H1 (cell line): ENCODE measurements around the gene LHX8. TPM values are rescaled to one million over a fixed set of nuclear protein-coding genes. Genes with fewer than 3 reads are reported as not detected.

ENCODE experiments used
- CTCF ChIA-PET: fragments of 300-600 bp; sonication (Branson Sonifier 250); formaldehyde crosslinking; loops from one replicate; lab custom pipeline; 2021; ENCODE audit not compliant: partially characterized antibody; lab: Charles Lee
- POLR2A ChIA-PET: fragments of 300-600 bp; sonication (Branson Sonifier 250); formaldehyde crosslinking; loops from one replicate; lab custom pipeline; 2021; ENCODE audit warnings: inconsistent platforms; ENCODE audit not compliant: partially characterized antibody; lab: Charles Lee
- DNase-seq, 2 experiments: peaks; one replicate each; pipeline versions ENCODE4 v3.0.0 to v3.0.0-alpha.2; 2010 to 2022; ENCODE audit warnings: low spot score in 2 of 2, low read depth in 1 of 2, mixed read lengths in 1 of 2
- FAIRE-seq: peaks from 2 replicates; lab custom pipeline; 2011; peaks lifted over from hg19 to GRCh38; lab: Jason Lieb, UNC
- H2AFZ ChIP-seq: 2 replicates; pipeline ENCODE4 v1.8.1; 2012; ENCODE audit warnings: low read length, inconsistent platforms
- H2AK5ac ChIP-seq: 2 replicates; pipeline ENCODE4 v1.6.1; 2013; ENCODE audit warnings: low read depth, low read length
- H2BK120ac ChIP-seq: replicated peaks from 2 replicates; pipeline ENCODE3; 2013; ENCODE audit warnings: low read depth, low read length, inconsistent platforms
- H2BK12ac ChIP-seq: 2 replicates; pipeline ENCODE4 v1.6.1; 2013; ENCODE audit warnings: low read depth, low read length
- H2BK15ac ChIP-seq: 2 replicates; pipeline ENCODE4 v1.6.1; 2013; ENCODE audit warnings: low read length
- H2BK20ac ChIP-seq: 2 replicates; pipeline ENCODE4 v1.6.1; 2013; ENCODE audit warnings: low read length
- H2BK5ac ChIP-seq: 2 replicates; pipeline ENCODE4 v1.6.1; 2013; ENCODE audit warnings: low read depth, low read length
- H3K14ac ChIP-seq: 2 replicates; pipeline ENCODE4 v1.6.1; 2013; ENCODE audit warnings: inconsistent platforms; ENCODE audit not compliant: insufficient read length
- H3K18ac ChIP-seq: 2 replicates; pipeline ENCODE4 v1.6.1; 2013; ENCODE audit warnings: low read length; ENCODE audit errors: extremely low read depth
- H3K23ac ChIP-seq: 2 replicates; pipeline ENCODE4 v1.6.1; 2013; ENCODE audit warnings: inconsistent platforms; ENCODE audit not compliant: insufficient read length
- H3K23me2 ChIP-seq: 2 replicates; pipeline ENCODE4 v1.6.1; 2013; ENCODE audit warnings: low read depth, low read length
- H3K27ac ChIP-seq: 2 replicates; pipeline ENCODE4 v1.6.1; 2011; ENCODE audit warnings: low read depth, low read length, inconsistent platforms
- H3K27me3 ChIP-seq, 4 experiments: replicated peaks in 1 of 4; 1 replicate in 1 of 4; 2 replicates in 3 of 4; pipeline versions ENCODE4 v1.6.1 to v1.8.1; 2011 to 2013; ENCODE audit warnings: low read length in 3 of 4, mild to moderate bottlenecking in 3 of 4, inconsistent platforms in 2 of 4, mixed read lengths in 2 of 4, moderate library complexity in 1 of 4; ENCODE audit not compliant: control insufficient read depth in 3 of 4, insufficient read depth in 3 of 4; ENCODE audit errors: extremely low read depth in 1 of 4
- H3K36me3 ChIP-seq, 4 experiments: 2 replicates each; pipeline versions ENCODE4 v1.6.1 to v1.8.1; 2011 to 2013; ENCODE audit warnings: mild to moderate bottlenecking in 4 of 4, low read length in 3 of 4, moderate library complexity in 2 of 4, control low read depth in 1 of 4, inconsistent platforms in 1 of 4; ENCODE audit not compliant: insufficient read depth in 4 of 4, control insufficient read depth in 2 of 4
- H3K4ac ChIP-seq: replicated peaks from 2 replicates; pipeline ENCODE3; 2013; ENCODE audit warnings: low read length, low read depth, mixed read lengths, inconsistent platforms; ENCODE audit not compliant: insufficient read length
- H3K4me1 ChIP-seq, 4 experiments: replicated peaks in 1 of 4; 1 replicate in 1 of 4; 2 replicates in 3 of 4; pipeline versions ENCODE4 v1.6.1 to v1.8.1; 2011 to 2013; ENCODE audit warnings: low read length in 3 of 4, inconsistent platforms in 2 of 4, mixed read lengths in 1 of 4; ENCODE audit not compliant: insufficient read depth in 4 of 4, control insufficient read depth in 3 of 4
- H3K4me2 ChIP-seq, 2 experiments: 2 replicates each; pipeline versions ENCODE4 v1.6.1 to v1.8.1; 2011 to 2013; ENCODE audit warnings: low read depth in 2 of 2, low read length in 2 of 2, control low read depth in 1 of 2, inconsistent platforms in 1 of 2, mild to moderate bottlenecking in 1 of 2; ENCODE audit not compliant: insufficient read depth in 1 of 2
- H3K4me3 ChIP-seq, 4 experiments: fragments of 200-600, 300-600 bp in 1 of 4; sonication (generic), shearing (Covaris generic), sonication (Bioruptor Twin) in 1 of 4; 2 replicates each; pipeline versions ENCODE4 v1.5.1 to v1.8.1; 2011 to 2016; ENCODE audit warnings: low read length in 4 of 4, low read depth in 3 of 4, control low read depth in 2 of 4, inconsistent platforms in 2 of 4, mild to moderate bottlenecking in 2 of 4, mixed read lengths in 1 of 4, moderate library complexity in 1 of 4; ENCODE audit not compliant: insufficient read depth in 2 of 4; ENCODE audit errors: extremely low read depth in 1 of 4
- H3K56ac ChIP-seq: replicated peaks from 2 replicates; pipeline ENCODE3; 2013; ENCODE audit warnings: low read depth, mild to moderate bottlenecking, mixed read lengths, low read length, inconsistent platforms; ENCODE audit not compliant: insufficient read length
- H3K79me1 ChIP-seq: 2 replicates; pipeline ENCODE4 v1.6.1; 2013; ENCODE audit warnings: low read depth, low read length, control low read depth
- H3K79me2 ChIP-seq, 2 experiments: 2 replicates each; pipeline versions ENCODE4 v1.6.1 to v1.8.1; 2012 to 2013; ENCODE audit warnings: low read length in 2 of 2, mild to moderate bottlenecking in 2 of 2, inconsistent platforms in 1 of 2; ENCODE audit not compliant: insufficient read depth in 2 of 2, control insufficient read depth in 1 of 2
- H3K9ac ChIP-seq, 4 experiments: replicated peaks in 1 of 4; 1 replicate in 1 of 4; 2 replicates in 3 of 4; pipeline versions ENCODE4 v1.6.1 to v1.8.1; 2011 to 2013; ENCODE audit warnings: low read depth in 3 of 4, low read length in 3 of 4, control low read depth in 2 of 4, mild to moderate bottlenecking in 2 of 4, moderate library complexity in 2 of 4, inconsistent platforms in 1 of 4; ENCODE audit errors: extremely low read depth in 1 of 4
- H3K9me3 ChIP-seq, 2 experiments: 2 replicates each; pipeline versions ENCODE4 v1.6.1 to v1.8.1; 2012 to 2013; ENCODE audit warnings: mild to moderate bottlenecking in 2 of 2, moderate library complexity in 2 of 2, control low read depth in 1 of 2, inconsistent platforms in 1 of 2, low read depth in 1 of 2, low read length in 1 of 2, mixed read lengths in 1 of 2; ENCODE audit not compliant: insufficient read depth in 2 of 2
- H4K20me1 ChIP-seq, 2 experiments: replicated peaks in 1 of 2; 2 replicates each; pipeline versions ENCODE3 to v1.8.1; 2011 to 2013; ENCODE audit warnings: inconsistent platforms in 2 of 2, low read length in 2 of 2, mild to moderate bottlenecking in 1 of 2; ENCODE audit not compliant: insufficient read depth in 2 of 2, control insufficient read depth in 1 of 2
- H4K5ac ChIP-seq: 2 replicates; pipeline ENCODE4 v1.6.1; 2013; ENCODE audit warnings: low read length, low read depth, mixed read lengths, inconsistent platforms; ENCODE audit not compliant: insufficient read length
- H4K8ac ChIP-seq: 2 replicates; pipeline ENCODE4 v1.8.0; 2013; ENCODE audit warnings: mild to moderate bottlenecking, moderate library complexity, low read length, inconsistent platforms; ENCODE audit not compliant: insufficient read depth; ENCODE audit errors: extremely low read depth
- H4K91ac ChIP-seq: replicated peaks from 2 replicates; pipeline ENCODE3; 2013; ENCODE audit warnings: low read length, mixed read lengths, inconsistent platforms; ENCODE audit not compliant: insufficient read length
- ASH2L ChIP-seq: fragments of 200-600, 300-600 bp; sonication (generic); IDR thresholded peaks from one replicate; pipeline ENCODE4 v1.7.1; 2017; ENCODE audit warnings: low read length
- BACH1 ChIP-seq: IDR thresholded peaks from 2 replicates; pipeline ENCODE4 v1.6.1; 2012; ENCODE audit warnings: low read length, improper control_type of control experiment
- CTBP2 ChIP-seq: IDR thresholded peaks from 2 replicates; pipeline ENCODE4 v1.7.0; 2011; ENCODE audit warnings: borderline replicate concordance, mild to moderate bottlenecking, moderate library complexity, mixed read lengths, low read length; ENCODE audit not compliant: insufficient read depth, insufficient read length
- KDM4A ChIP-seq: IDR thresholded peaks from one replicate; pipeline ENCODE4 v1.7.1; 2012; ENCODE audit warnings: low read depth, mild to moderate bottlenecking, moderate library complexity, low read length, inconsistent platforms; ENCODE audit not compliant: severe bottlenecking
- MAFK ChIP-seq: IDR thresholded peaks from 2 replicates; pipeline ENCODE4 v1.6.1; 2012; ENCODE audit warnings: low read depth, mild to moderate bottlenecking, improper control_type of control experiment, low read length
- POU5F1 ChIP-seq: IDR thresholded peaks from 2 replicates; pipeline ENCODE4 v1.6.1; 2011; ENCODE audit warnings: low read depth, mild to moderate bottlenecking, low read length, moderate library complexity
- RAD21 ChIP-seq, 2 experiments: IDR thresholded peaks in 1 of 2; conservative IDR thresholded peaks in 1 of 2; 2 replicates each; pipeline ENCODE4 v1.6.1; 2011; ENCODE audit warnings: low read depth in 2 of 2, low read length in 2 of 2, improper control_type of control experiment in 1 of 2, inconsistent platforms in 1 of 2, mild to moderate bottlenecking in 1 of 2, moderate library complexity in 1 of 2
- SIN3A ChIP-seq, 2 experiments: IDR thresholded peaks in 1 of 2; conservative IDR thresholded peaks in 1 of 2; 2 replicates each; pipeline ENCODE4 v1.6.1; 2011 to 2012; ENCODE audit warnings: low read length in 2 of 2, improper control_type of control experiment in 1 of 2, low read depth in 1 of 2, mild to moderate bottlenecking in 1 of 2
- SUZ12 ChIP-seq: fragments of 200-600 bp; sonication (generic); IDR thresholded peaks from 2 replicates; pipeline ENCODE4 v1.6.1; 2012; ENCODE audit warnings: mild to moderate bottlenecking, inconsistent platforms, low read length, moderate library complexity, mixed read lengths
- TCF12 ChIP-seq: IDR thresholded peaks from 2 replicates; pipeline ENCODE4 v1.6.1; 2011; ENCODE audit warnings: low read depth, mild to moderate bottlenecking, low read length
- WGBS, 2 experiments: shearing (Covaris generic) in 1 of 2; methylation state at CpG; one replicate each; pipeline versions ENCODE4 v1.1.6 to v1.1.7; 2013 to 2015; ENCODE audit warnings: low lambda C conversion rate in 2 of 2, mixed read lengths in 2 of 2, inconsistent platforms in 1 of 2, low coverage in 1 of 2, missing lambda C conversion rate in 1 of 2; ENCODE audit not compliant: insufficient replicate concordance in 2 of 2, insufficient coverage in 1 of 2, insufficient read length in 1 of 2; ENCODE audit errors: extremely low coverage in 1 of 2, missing lambda C conversion rate in 1 of 2; 5-methylcytosine and 5-hydroxymethylcytosine counted together
- polyA plus RNA-seq, 7 experiments: library from polyadenylated mRNA; depleted of rRNA in 3 of 7; stranded (reverse) in 5 of 7; unstranded in 2 of 7; fragments of >200 nt in 5 of 7; fragments of 200-250 nt in 2 of 7; gene quantifications; 1 replicate in 5 of 7; 2 replicates in 1 of 7; 4 replicates in 1 of 7; pipeline versions ENCODE4 v1.2.1 to v1.2.3, GENCODE V29; 2011 to 2013; ENCODE audit warnings: missing spikeins in 2 of 7, mixed read lengths in 2 of 7
- total RNA-seq: library from RNA; stranded (reverse); fragmentation: NEBNext Ultra II Directional; extraction: Animal tissue kit (Norgen Biotek cat#: 25700); gene quantifications from 2 replicates; pipeline ENCODE4 v1.2.1, GENCODE V29; 2021

Gene LHX8
- total and polyA plus RNA-seq, 2 of the 8 experiments (the other 6 are each of a cell fraction or from before 2014, with no cell fraction given), result 0.50 to 1.2 TPM

- peak overlapping the region; percentile 33 for H3K56ac ChIP-seq
- H3K9ac ChIP-seq, result peak overlapping the region in 1 of 4 experiments; percentile 65; a peak in 2 of 7 replicates
- no peak overlapping the region for H3K14ac ChIP-seq
- no peaks in the 10 kb centered on the region for H3K79me1 ChIP-seq
- H3K27ac ChIP-seq, result no peak overlapping the region
- peak overlapping the region; percentile 53; the same call in 1 of the 2 replicates for H2BK15ac ChIP-seq
- H4K5ac ChIP-seq, result no peak overlapping the region
- H3K4me2 ChIP-seq, result peak overlapping the region; percentile 96 to 98
- peaks cover 30% of the 10 kb centered on the region for H3K23me2 ChIP-seq
- ChIA-PET POLR2A (interaction anchor here (1.1 to 1.4 kb wide), 2 partner anchors 56 to 260 kb away, joined by 3 read pairs; no protein-coding TSS in a partner anchor), CTCF (interaction anchor here (0.6 to 7.9 kb wide), 14 partner anchors 12 to 385 kb away, joined by 3 to 39 read pairs (median 4); no protein-coding TSS in a partner anchor)
- no peak overlapping the region for H4K91ac ChIP-seq
- peaks cover 2 to 5% of the 10 kb centered on the region in 2 experiments for H4K20me1 ChIP-seq
- DNase-seq, result peak in 1 of 2 experiments; percentile 79
- H2AFZ ChIP-seq, result peak overlapping the region; percentile 71; the same call in 1 of the 2 replicates
- H2AK5ac ChIP-seq, result no peak overlapping the region
- no peaks in the 10 kb centered on the region for H3K9me3 ChIP-seq
- no peak overlapping the region for H3K4ac ChIP-seq
- no peak overlapping the region for H2BK120ac ChIP-seq
- H4K8ac ChIP-seq, result peak overlapping the region; percentile 28; the same call in 1 of the 2 replicates
- H3K36me3 ChIP-seq, result no peaks in the 10 kb centered on the region
- H3K27me3 ChIP-seq, result peaks cover 43 to 94% (median 72%) of the 10 kb centered on the region in 4 experiments
- H3K23ac ChIP-seq, result no peak overlapping the region
- H3K4me3 ChIP-seq, result peak overlapping the region; percentile 49 to 70 (median 57)
- WGBS, 2 experiments, result 1% methylated on average over 53 of the region's 54 CpGs; no CpG with 5 or more reads in 1 of the 2 experiments
- H3K79me2 ChIP-seq, result no peaks in the 10 kb centered on the region
- H2BK5ac ChIP-seq, result peak overlapping the region; percentile 0; the same call in 1 of the 2 replicates
- peak overlapping the region; percentile 65 for H3K18ac ChIP-seq
- peaks cover 10 to 46% (median 22%) of the 10 kb centered on the region in 4 experiments for H3K4me1 ChIP-seq
- no peak for FAIRE-seq
- H2BK12ac ChIP-seq, result peak overlapping the region; percentile 18
- peak overlapping the region; percentile 77; the same call in 1 of the 2 replicates for H2BK20ac ChIP-seq
- TF ChIP-seq SIN3A (conservative IDR thresholded peaks at IDR 0.05 in 1 of 2, IDR thresholded peaks at IDR 0.05 in 1 of 2; ENCODE audit: low read depth in 1 of 2, low read length in 2 of 2) (peak in 1 of 2 experiments; percentile 51; a peak in 2 of 4 replicates), BACH1 (no peak), CTBP2 (peak; percentile 19), RAD21 (IDR thresholded peaks at IDR 0.05 in 1 of 2, conservative IDR thresholded peaks at IDR 0.05 in 1 of 2; ENCODE audit: low read depth in 2 of 2, low read length in 2 of 2) (no peak), KDM4A (no peak), ASH2L (peak; percentile 74), MAFK (no peak), TCF12 (no peak), SUZ12 (peak; percentile 93), POU5F1 (no peak)
Measured at GRCh38 chr1:75134647-75135572, 722 bp downstream of the LHX8 start.
